ENCODE data around the gene LYST. TPM values are rescaled to one million over a fixed set of nuclear protein-coding genes. Genes with fewer than 3 reads are reported as not detected.

The LYST gene
- total and polyA plus RNA-seq, 8 donors, result 1.7 to 95.6 (median 17.9) TPM

- no peak for TF ChIP-seq POLR2A (IDR thresholded peaks at IDR 0.05)
- TF ChIP-seq CTCF (IDR thresholded peaks at IDR 0.05), result no peak
- no peak for TF ChIP-seq POLR2AphosphoS5 (IDR thresholded peaks at IDR 0.05)
- TF ChIP-seq EP300 (IDR thresholded peaks at IDR 0.05), result no peak
- no peaks in the 10 kb centered on the region for H3K9me3 ChIP-seq
- WGBS, 5 donors, result 61 to 81% (median 74%) methylated on average over 3 of the region's 3 CpGs
Measured at GRCh38 chr1:235898126-235898525, 31.4 kb upstream of the LYST start.

GRCh38 chr1:235893840-235894239 lies 27.1 kb upstream of the LYST start:
- intact Hi-C loops (cut with DNase I; ENCODE audit: low total_unique reads), result no loop called here
- Histone ChIP-seq H3K27ac (peak overlapping the region in 4 of 5 donors; percentile 69 to 80 (median 72)), H3K36me3 (no peaks in the 10 kb centered on the region), H3K4me3 (no peak overlapping the region), H3K4me1 (peaks cover 9 to 35% (median 15%) of the 10 kb centered on the region in 4 donors), H3K27me3 (no peaks in the 10 kb centered on the region), H3K9me3 (no peaks in the 10 kb centered on the region)
- TF ChIP-seq POLR2AphosphoS5 (IDR thresholded peaks at IDR 0.05), result peak in 2 of 3 donors; percentile 11 to 45
- TF ChIP-seq CTCF (IDR thresholded peaks at IDR 0.05), result no peak
- no peak for TF ChIP-seq POLR2A (IDR thresholded peaks at IDR 0.05)
- peak in 1 of 2 donors; percentile 76 for DNase-seq
- 35 to 63% (median 56%) methylated on average over 2 of the region's 2 CpGs for WGBS, 5 donors

More at GRCh38 chr1:235898126-235898525, 31.4 kb upstream of the LYST start:
- intact Hi-C loops (cut with DNase I; ENCODE audit: low total_unique reads), result no loop called here
- Histone ChIP-seq H3K4me1 (peaks cover 0 to 26% (median 5%) of the 10 kb centered on the region in 4 donors), H3K4me3 (no peak overlapping the region), H3K27me3 (no peaks in the 10 kb centered on the region), H3K27ac (no peak overlapping the region), H3K36me3 (no peaks in the 10 kb centered on the region)
- DNase-seq, result no peak

- Histone ChIP-seq H3K36me3 (no peaks in the 10 kb centered on the region), H3K27ac (peak overlapping the region; percentile 69 to 80 (median 72)), H3K4me3 (no peak overlapping the region), H3K4me1 (peaks cover 9 to 35% (median 15%) of the 10 kb centered on the region in 4 donors), H3K9me3 (no peaks in the 10 kb centered on the region), H3K27me3 (no peaks in the 10 kb centered on the region)
- peak in 1 of 2 donors; percentile 64 for DNase-seq
- intact Hi-C loops (cut with DNase I; ENCODE audit: low total_unique reads), result no loop called here
- TF ChIP-seq CTCF (IDR thresholded peaks at IDR 0.05) (no peak), POLR2AphosphoS5 (IDR thresholded peaks at IDR 0.05) (no peak), POLR2A (IDR thresholded peaks at IDR 0.05) (no peak)
- 36 to 67% (median 46%) methylated on average over 5 of the region's 5 CpGs for WGBS, 5 donors
Measured at GRCh38 chr1:235892734-235893413, 26.2 kb upstream of the LYST start.

GRCh38 chr1:235892202-235892601 lies 25.5 kb upstream of the LYST start:
- H3K4me3 ChIP-seq, result no peak overlapping the region
- peak overlapping the region; percentile 40 to 80 (median 69) for H3K27ac ChIP-seq
- WGBS, 5 donors, result 45 to 63% (median 54%) methylated on average over 6 of the region's 6 CpGs
- H3K36me3 ChIP-seq, result no peaks in the 10 kb centered on the region
- intact Hi-C loops (cut with DNase I; ENCODE audit: low total_unique reads), result no loop called here
- no peak for TF ChIP-seq POLR2AphosphoS5 (IDR thresholded peaks at IDR 0.05)
- TF ChIP-seq CTCF (IDR thresholded peaks at IDR 0.05), result no peak
- TF ChIP-seq EP300 (IDR thresholded peaks at IDR 0.05), result no peak
- TF ChIP-seq POLR2A (IDR thresholded peaks at IDR 0.05), result no peak
- H3K4me1 ChIP-seq, result peaks cover 9 to 35% (median 15%) of the 10 kb centered on the region in 4 donors
- DNase-seq, result no peak
- no peaks in the 10 kb centered on the region for H3K27me3 ChIP-seq
- no peaks in the 10 kb centered on the region for H3K9me3 ChIP-seq

Data from stomach (tissue), 9 donors.